ENCODE results near the gene AMBP. TPM values are rescaled to one million over a fixed set of nuclear protein-coding genes. Genes with fewer than 3 reads are reported as not detected.

Gene AMBP
- total and polyA plus RNA-seq, 2 of the 13 experiments (the other 11 are each of a cell fraction or from before 2014, with no cell fraction given) = 1,510 to 2,580 TPM

- no peak for DNase-seq (ENCODE audit: low spot score)
- Histone ChIP-seq H4K20me1 (ENCODE audit: insufficient read depth, low read length) (no peaks in the 10 kb centered on the region), H3K4me3 (replicated peaks in 1 of 3; ENCODE audit: insufficient read depth in 1 of 3, low read depth in 2 of 3, low read length in 3 of 3) (no peak overlapping the region), H3K36me3 (replicated peaks in 1 of 2; ENCODE audit: control insufficient read depth in 1 of 2, insufficient read depth in 2 of 2, low read length in 2 of 2) (no peaks in the 10 kb centered on the region), H2AFZ (ENCODE audit: low read length) (no peak overlapping the region), H3K4me1 (ENCODE audit: insufficient read depth, low read length) (peaks cover 82% of the 10 kb centered on the region), H3K27ac (ENCODE audit: extremely low read length, insufficient read depth, low read length) (no peak overlapping the region), H3K27me3 (ENCODE audit: control insufficient read depth in 1 of 2, insufficient read depth in 2 of 2, low read length in 2 of 2) (no peaks in the 10 kb centered on the region), H3K9ac (ENCODE audit: insufficient read depth, low read depth, low read length) (peak overlapping the region; percentile 2; the same call in 1 of the 2 replicates), H3K9me3 (ENCODE audit: low read length) (peaks cover 2% of the 10 kb centered on the region; the same call in 1 of the 2 replicates), H3K79me2 (ENCODE audit: insufficient read depth, low read length) (no peaks in the 10 kb centered on the region), H3K4me2 (ENCODE audit: low read depth, low read length) (no peak overlapping the region)
- ChIA-PET CTCF (ENCODE audit: low intra/inter-chr PET ratio, low total read pairs) (no interaction called here), POLR2A (interaction anchor here (0.9 to 2.6 kb wide), 13 partner anchors 10 to 53 kb away, joined by 3 to 19 read pairs (median 4); partner anchors contain the start of genes AMBP and COL27A1)
- intact Hi-C loops (cut with micrococcal nuclease; ENCODE audit: unreplicated experiment) (no loop called here), in situ Hi-C loops (cut with HindIII; ENCODE audit: extremely low pct_ligation_motif_present, low pct_unique_long_range_greater_than_20kb) (no loop called here)
- no peak for ATAC-seq
- TF ChIP-seq MXD4 (CRISPR knock-in tag; IDR thresholded peaks at IDR 0.05) = no peak
- TF ChIP-seq KAT7 (CRISPR knock-in tag; IDR thresholded peaks at IDR 0.05; ENCODE audit: borderline replicate concordance) = no peak
- TF ChIP-seq MEIS1 (CRISPR knock-in tag; IDR thresholded peaks at IDR 0.05; ENCODE audit: borderline replicate concordance) = no peak
- peak; percentile 34; the same call in 1 of the 2 replicates for TF ChIP-seq ZMYM3 (CRISPR knock-in tag; IDR thresholded peaks at IDR 0.05)
- TF ChIP-seq ZNF629 (CRISPR knock-in tag; conservative IDR thresholded peaks at IDR 0.05) = peak; percentile 93
- TF ChIP-seq, protein P1, sequence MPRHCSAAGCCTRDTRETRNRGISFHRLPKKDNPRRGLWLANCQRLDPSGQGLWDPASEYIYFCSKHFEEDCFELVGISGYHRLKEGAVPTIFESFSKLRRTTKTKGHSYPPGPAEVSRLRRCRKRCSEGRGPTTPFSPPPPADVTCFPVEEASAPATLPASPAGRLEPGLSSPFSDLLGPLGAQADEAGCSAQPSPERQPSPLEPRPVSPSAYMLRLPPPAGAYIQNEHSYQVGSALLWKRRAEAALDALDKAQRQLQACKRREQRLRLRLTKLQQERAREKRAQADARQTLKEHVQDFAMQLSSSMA (CRISPR knock-in tag; IDR thresholded peaks at IDR 0.05) = no peak
- no peak for TF ChIP-seq NR2F2 (IDR thresholded peaks at IDR 0.05; ENCODE audit: borderline replicate concordance, low read depth)
- peak; percentile 94 for TF ChIP-seq ZNF768 (CRISPR knock-in tag; IDR thresholded peaks at IDR 0.05)
- no peak for TF ChIP-seq SALL2 (CRISPR knock-in tag; IDR thresholded peaks at IDR 0.05)
- TF ChIP-seq ZNF343 (CRISPR knock-in tag; IDR thresholded peaks at IDR 0.05) = no peak
- TF ChIP-seq GFI1 (CRISPR knock-in tag; IDR thresholded peaks at IDR 0.05; ENCODE audit: borderline replicate concordance) = no peak
- TF ChIP-seq HES4 (CRISPR knock-in tag; IDR thresholded peaks at IDR 0.05; ENCODE audit: borderline replicate concordance) = 0 out of 2 replicates have a peak, but pooled peaks have one; percentile 33
- no peak for TF ChIP-seq ZNF12 (CRISPR knock-in tag; IDR thresholded peaks at IDR 0.05)
- TF ChIP-seq ZNF605 (CRISPR knock-in tag; IDR thresholded peaks at IDR 0.05) = 0 out of 2 replicates have a peak, but pooled peaks have one; percentile 43
- 88% methylated on average over 6 of the region's 9 CpGs for WGBS (ENCODE audit: low lambda C conversion rate)
- BruUV-seq (replicated peaks) = no TSS peak
- peak; percentile 15 for FAIRE-seq
These were observed 44.3 kb upstream of the AMBP start for GRCh38 chr9:114122136-114123027.
